Measurements from ENCODE around the gene ZNF598.
A peak's percentile ranks its signal among the peaks of the same experiment; 100 is the strongest.

ZNF598 gene

DNA sequence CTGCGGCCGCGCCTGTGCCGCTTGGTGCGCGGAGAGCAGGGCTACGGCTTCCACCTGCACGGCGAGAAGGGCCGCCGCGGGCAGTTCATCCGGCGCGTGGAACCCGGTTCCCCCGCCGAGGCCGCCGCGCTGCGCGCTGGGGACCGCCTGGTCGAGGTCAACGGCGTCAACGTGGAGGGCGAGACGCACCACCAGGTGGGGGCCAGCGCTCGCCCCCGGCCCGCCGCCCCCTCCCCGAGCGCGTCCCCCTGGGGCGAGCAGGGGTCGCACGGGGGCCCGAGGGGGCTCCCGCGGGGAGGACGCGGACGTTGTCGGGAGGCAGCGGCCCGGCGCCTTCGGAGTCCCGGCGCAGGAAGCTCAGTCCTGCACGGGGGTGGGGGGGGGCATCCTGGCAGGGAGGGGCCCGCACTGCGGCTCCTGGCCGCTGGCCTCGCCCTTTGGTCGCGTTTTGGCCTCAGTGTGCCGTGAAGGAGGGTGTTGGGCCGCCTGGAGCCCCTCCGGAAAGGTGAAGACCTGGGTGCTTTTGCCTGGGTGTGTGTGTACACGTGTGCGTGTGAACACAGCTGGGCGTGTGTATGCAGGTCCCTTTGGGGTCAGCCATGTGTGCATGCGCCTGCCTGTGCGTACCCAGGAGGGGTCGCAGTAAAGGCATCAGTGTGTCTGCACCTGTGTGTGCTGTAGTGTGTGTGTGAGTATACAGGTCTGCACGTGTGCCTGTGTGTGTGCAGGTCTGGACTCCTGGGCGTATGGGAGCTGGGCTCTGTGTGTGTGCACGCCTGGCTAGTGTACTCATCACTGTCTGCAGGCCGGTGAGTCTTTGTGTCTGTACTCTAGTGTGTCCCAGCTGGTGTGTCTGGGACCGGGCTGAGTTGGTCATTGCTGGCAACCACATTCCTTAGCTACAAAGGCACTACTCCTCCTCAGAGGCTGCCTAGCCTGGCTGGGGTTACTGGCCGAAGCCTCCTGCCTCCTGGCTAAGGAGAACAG is 17.7 kb upstream of the ZNF598 start:
- Histone ChIP-seq H3K36me3 (peaks cover 0 to 13% (median 0%) of the 10 kb centered on the region in 3 donors), H3K27ac (peak overlapping the region; percentile 77 to 98), H3K9me3 (no peaks in the 10 kb centered on the region), H3K4me1 (peaks cover 0 to 82% (median 55%) of the 10 kb centered on the region in 4 donors), H3K27me3 (peaks cover 0 to 3% of the 10 kb centered on the region in 2 donors), H3K4me3 (peak overlapping the region; percentile 62 to 72)
- no peak for DNase-seq
- intact Hi-C loops (cut with DNase I; ENCODE audit: low total_unique reads), result no loop called here
- TF ChIP-seq, protein P1, sequence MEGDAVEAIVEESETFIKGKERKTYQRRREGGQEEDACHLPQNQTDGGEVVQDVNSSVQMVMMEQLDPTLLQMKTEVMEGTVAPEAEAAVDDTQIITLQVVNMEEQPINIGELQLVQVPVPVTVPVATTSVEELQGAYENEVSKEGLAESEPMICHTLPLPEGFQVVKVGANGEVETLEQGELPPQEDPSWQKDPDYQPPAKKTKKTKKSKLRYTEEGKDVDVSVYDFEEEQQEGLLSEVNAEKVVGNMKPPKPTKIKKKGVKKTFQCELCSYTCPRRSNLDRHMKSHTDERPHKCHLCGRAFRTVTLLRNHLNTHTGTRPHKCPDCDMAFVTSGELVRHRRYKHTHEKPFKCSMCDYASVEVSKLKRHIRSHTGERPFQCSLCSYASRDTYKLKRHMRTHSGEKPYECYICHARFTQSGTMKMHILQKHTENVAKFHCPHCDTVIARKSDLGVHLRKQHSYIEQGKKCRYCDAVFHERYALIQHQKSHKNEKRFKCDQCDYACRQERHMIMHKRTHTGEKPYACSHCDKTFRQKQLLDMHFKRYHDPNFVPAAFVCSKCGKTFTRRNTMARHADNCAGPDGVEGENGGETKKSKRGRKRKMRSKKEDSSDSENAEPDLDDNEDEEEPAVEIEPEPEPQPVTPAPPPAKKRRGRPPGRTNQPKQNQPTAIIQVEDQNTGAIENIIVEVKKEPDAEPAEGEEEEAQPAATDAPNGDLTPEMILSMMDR (IDR thresholded peaks at IDR 0.05), result no peak

GRCh38 chr16:2026461-2027023 is 16.9 kb upstream of the ZNF598 start, which contains the start of gene NHERF2:
Gene NHERF2 (plus strand): TSS chr16:2026902. CDS start chr16:2027006, 104 bp downstream.
- DNase-seq, result no peak
- TF ChIP-seq, protein P1 (IDR thresholded peaks at IDR 0.05), result no peak
- H3K36me3 ChIP-seq, result peaks cover 0 to 13% (median 0%) of the 10 kb centered on the region in 3 donors
- H3K27ac ChIP-seq, result peak within 1 kb of the TSS; percentile 77 to 98
- H3K27me3 ChIP-seq, result peaks cover 0 to 8% of the 10 kb centered on the region in 2 donors
- peak within 1 kb of the TSS; percentile 62 to 72 for H3K4me3 ChIP-seq
- intact Hi-C loops (cut with DNase I; ENCODE audit: low total_unique reads), result no loop called here
- H3K9me3 ChIP-seq, result no peaks in the 10 kb centered on the region
- H3K4me1 ChIP-seq, result peaks cover 0 to 77% (median 51%) of the 10 kb centered on the region in 4 donors

DNA sequence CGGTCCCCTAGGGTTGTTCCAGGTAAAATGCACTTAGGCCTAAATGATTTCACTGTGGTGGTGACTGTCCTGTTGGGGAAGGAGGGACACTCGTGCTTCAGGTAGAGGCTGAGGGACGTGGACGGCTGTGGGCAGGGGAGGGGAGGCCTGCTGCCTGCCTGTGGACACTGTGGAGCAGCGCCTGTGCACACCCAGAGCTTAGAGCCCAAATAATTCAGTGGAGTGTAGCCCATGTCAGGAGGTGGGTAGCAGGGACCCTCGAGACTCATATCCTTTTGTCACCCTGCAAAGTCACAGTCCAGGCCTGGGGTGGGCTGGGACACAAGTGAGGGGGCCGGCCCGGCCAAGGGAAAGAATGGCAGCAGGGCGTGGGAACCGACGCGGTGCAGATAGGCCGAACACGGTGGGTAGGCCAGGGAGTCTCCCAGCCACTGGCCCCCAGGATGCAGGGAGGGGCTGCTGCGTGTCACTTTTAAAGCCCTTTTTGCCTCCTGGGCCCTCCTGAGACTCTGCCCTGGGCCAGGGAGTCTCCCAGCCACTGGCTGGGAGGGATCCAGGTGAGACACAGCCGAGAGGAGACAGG is 16.3 kb upstream of the ZNF598 start:
- intact Hi-C loops (cut with DNase I; ENCODE audit: low total_unique reads), result no loop called here
- DNase-seq, result no peak
- peaks cover 0 to 13% (median 0%) of the 10 kb centered on the region in 3 donors for H3K36me3 ChIP-seq
- H3K9me3 ChIP-seq, result no peaks in the 10 kb centered on the region
- peaks cover 0 to 71% (median 49%) of the 10 kb centered on the region in 4 donors for H3K4me1 ChIP-seq
- TF ChIP-seq, protein P1 (IDR thresholded peaks at IDR 0.05), result no peak
- H3K27ac ChIP-seq, result peak overlapping the region; percentile 74 to 77
- peaks cover 0 to 13% of the 10 kb centered on the region in 2 donors for H3K27me3 ChIP-seq
- peak overlapping the region; percentile 62 to 72 for H3K4me3 ChIP-seq

- TF ChIP-seq, protein P1 (IDR thresholded peaks at IDR 0.05), result no peak
- Histone ChIP-seq H3K27me3 (peaks cover 0 to 21% of the 10 kb centered on the region in 2 donors), H3K4me1 (peaks cover 0 to 69% (median 52%) of the 10 kb centered on the region in 4 donors), H3K4me3 (no peak overlapping the region), H3K27ac (no peak overlapping the region), H3K9me3 (no peaks in the 10 kb centered on the region), H3K36me3 (peaks cover 0 to 11% (median 0%) of the 10 kb centered on the region in 3 donors)
- DNase-seq, result no peak
- intact Hi-C loops (cut with DNase I; ENCODE audit: low total_unique reads), result no loop called here
Measured at GRCh38 chr16:2025251-2025650, 15.6 kb upstream of the ZNF598 start.

GRCh38 chr16:2024032-2024420 is 14.4 kb upstream of the ZNF598 start:
- Histone ChIP-seq H3K36me3 (no peaks in the 10 kb centered on the region), H3K27me3 (peaks cover 0 to 33% of the 10 kb centered on the region in 2 donors), H3K4me1 (peaks cover 0 to 65% (median 56%) of the 10 kb centered on the region in 4 donors), H3K9me3 (no peaks in the 10 kb centered on the region), H3K27ac (peak overlapping the region in 1 of 2 donors; percentile 67), H3K4me3 (no peak overlapping the region)
- TF ChIP-seq, protein P1 (IDR thresholded peaks at IDR 0.05), result no peak
- no peak for DNase-seq
- intact Hi-C loops (cut with DNase I; ENCODE audit: low total_unique reads), result loop anchor here (5.0 kb wide), 1 partner anchor 118 kb away; no protein-coding TSS in a partner anchor

Measured in tibial artery (tissue), 4 donors.